C4-2B (cell line): ENCODE data around the gene GRIP2.

Source experiments
- ZFX ChIP-seq: fragments of 450-650 bp; IDR thresholded peaks from 2 replicates; pipeline ENCODE4 v1.6.1; 2017
- TF ChIP-seq, protein P1 (sequence below): fragments of 450-650 bp; conservative IDR thresholded peaks from 2 replicates; pipeline ENCODE4 v1.5.1; 2017; ENCODE audit warnings: mild to moderate bottlenecking

DNA sequence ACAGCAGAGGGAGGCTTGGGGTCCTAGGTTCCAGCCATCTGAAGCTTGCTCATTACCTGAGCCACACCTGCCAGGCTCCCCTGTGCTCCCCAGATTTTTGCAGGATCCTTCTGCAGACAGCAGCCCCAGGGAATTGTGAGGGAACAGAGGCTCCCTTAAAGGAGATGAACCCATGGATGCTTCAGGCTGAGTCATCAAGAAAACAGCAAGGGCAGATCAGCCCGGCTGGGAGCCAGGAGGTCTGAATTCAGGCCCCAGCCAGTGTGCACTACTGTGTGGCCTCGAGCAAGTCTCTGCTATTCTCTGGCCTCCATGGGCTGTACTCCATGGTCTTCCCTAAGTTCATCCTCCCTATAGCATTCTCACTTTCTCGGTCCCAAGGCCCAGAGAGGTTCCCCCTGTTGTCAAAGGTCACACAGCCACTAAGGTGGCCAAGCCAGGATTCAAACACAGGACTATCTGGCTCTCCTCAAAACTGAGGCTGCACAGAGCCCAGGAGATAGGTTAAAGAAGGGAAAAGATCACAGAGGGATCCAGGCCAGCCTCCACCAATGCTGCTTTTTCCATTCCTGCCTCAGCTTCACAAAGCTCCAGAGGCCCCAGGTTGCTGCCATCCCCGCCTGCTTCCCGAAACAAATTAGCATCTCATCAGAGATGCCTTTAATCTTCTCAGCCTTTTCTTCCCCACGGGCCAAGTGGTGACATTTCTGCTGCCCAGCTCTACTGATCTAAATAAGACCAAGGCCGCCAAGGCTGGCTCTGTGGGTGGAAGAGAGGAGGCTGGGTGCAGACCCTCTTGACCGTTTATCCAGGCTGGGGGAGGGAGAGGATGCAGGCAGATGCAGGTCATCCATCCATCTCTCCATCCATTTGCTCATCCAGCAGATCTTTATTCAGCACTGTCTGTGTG lies 21.2 kb upstream of the GRIP2 start:
- TF ChIP-seq, protein P1, sequence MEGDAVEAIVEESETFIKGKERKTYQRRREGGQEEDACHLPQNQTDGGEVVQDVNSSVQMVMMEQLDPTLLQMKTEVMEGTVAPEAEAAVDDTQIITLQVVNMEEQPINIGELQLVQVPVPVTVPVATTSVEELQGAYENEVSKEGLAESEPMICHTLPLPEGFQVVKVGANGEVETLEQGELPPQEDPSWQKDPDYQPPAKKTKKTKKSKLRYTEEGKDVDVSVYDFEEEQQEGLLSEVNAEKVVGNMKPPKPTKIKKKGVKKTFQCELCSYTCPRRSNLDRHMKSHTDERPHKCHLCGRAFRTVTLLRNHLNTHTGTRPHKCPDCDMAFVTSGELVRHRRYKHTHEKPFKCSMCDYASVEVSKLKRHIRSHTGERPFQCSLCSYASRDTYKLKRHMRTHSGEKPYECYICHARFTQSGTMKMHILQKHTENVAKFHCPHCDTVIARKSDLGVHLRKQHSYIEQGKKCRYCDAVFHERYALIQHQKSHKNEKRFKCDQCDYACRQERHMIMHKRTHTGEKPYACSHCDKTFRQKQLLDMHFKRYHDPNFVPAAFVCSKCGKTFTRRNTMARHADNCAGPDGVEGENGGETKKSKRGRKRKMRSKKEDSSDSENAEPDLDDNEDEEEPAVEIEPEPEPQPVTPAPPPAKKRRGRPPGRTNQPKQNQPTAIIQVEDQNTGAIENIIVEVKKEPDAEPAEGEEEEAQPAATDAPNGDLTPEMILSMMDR: no peak
- TF ChIP-seq ZFX: no peak
